Hindlimb muscle (tissue), 1 donor: Measurements from ENCODE around the gene RNF144A. TPM values are rescaled to one million over a fixed set of nuclear protein-coding genes. Genes with fewer than 3 reads are reported as not detected.

ENCODE experiments used
- DNase-seq: peaks from one replicate; pipeline ENCODE4 v3.0.0-alpha.2; 2013
- polyA plus RNA-seq: library from polyadenylated mRNA; unstranded; fragments of 120-200 nt; gene quantifications from one replicate; pipeline ENCODE4 v1.2.1, GENCODE V29; 2013; ENCODE audit not compliant: insufficient read length

The RNF144A gene
- polyA plus RNA-seq, 1 donor = 21.5 TPM

- no peak for DNase-seq
These were observed 131.6 kb downstream of the RNF144A start for GRCh38 chr2:7048762-7049294.

GRCh38 chr2:7052404-7052803 is 135.2 kb downstream of the RNF144A start:
- no peak for DNase-seq

- no peak for DNase-seq
These were observed 136.5 kb downstream of the RNF144A start for GRCh38 chr2:7053650-7054265.

DNA sequence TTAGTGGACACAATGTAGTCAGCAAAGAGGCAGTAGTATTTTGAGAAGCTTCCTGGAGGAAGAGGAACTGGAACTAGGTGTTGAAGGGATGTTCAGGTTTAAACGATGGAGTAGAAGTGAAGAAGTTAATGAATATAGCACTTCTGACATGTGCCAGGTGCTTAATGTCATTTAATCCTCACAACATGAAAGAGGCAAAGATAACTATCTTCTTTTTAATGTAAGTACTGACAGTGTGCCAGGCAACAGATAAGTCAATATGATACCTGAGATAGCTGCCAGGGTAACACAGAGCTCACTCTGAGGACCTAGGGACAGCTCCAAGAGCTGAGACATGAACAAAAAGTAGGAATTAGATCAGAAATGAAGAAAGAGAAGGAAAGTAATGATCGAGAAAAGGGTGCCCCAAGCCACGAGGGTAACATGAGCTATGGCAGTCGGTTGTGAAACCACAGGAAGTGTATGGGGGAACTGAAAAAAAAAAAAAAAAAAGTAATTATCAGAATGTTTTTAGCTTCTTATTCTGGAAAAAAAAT is 140.7 kb downstream of the RNF144A start:
- DNase-seq = no peak

GRCh38 chr2:7060156-7060555 is 142.9 kb downstream of the RNF144A start:
- no peak for DNase-seq

GRCh38 chr2:7060631-7061449 is 143.6 kb downstream of the RNF144A start:
- DNase-seq = no peak

DNA sequence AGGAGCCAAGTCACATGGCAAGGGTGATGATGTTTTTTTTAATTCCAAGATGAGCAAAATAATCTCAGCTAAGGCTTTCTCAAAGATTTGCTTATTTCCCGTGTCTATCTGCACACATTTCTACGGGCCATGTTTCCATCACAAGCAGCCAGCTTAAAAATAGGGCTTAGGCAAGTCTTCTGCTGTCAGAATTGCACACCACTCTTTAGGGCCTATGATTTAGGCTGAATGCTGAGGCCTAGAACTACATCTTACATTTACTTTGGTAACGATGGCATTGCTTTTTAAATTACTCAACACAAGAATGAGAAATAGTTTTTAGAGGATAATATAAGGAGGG is 144.2 kb downstream of the RNF144A start:
- no peak for DNase-seq

DNA sequence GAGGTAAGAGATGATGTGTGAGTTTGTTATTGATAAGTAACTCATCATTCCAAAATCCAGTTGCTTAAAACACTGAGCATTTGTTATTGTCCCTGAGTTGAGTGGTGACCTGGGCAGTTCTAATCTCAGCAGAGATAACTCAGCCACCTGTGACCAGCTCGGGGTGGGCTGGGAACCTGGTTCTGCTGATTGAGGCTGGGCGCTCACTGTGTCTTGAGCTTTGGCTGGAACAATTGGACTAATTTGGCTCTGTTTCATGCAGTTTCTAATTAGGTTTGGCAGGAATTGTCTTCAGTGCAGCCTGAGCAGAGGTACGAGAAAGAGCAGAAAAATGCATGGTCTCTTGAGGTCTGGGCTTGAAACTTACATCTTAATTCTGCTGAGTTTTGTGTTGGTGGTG is 144.7 kb downstream of the RNF144A start:
- no peak for DNase-seq

DNA sequence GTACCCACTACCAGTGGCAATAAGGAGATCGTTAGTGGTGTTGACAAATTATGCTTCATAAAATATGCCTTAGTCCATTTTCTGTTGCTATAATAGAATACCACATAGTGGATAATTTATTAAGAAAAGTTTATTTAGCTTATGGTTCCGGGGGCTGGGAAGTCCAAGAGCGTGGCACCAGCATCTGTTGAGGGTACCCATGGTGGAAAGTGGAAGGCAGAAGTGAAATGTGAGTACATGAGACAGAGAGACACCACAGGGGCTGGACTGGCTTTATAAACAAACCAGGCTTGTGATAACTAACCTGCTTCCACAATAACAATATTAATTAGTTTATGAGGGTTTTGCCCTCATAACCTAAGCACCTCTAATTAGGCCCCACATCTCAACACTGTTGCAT is 146.6 kb downstream of the RNF144A start:
- DNase-seq = no peak

DNA sequence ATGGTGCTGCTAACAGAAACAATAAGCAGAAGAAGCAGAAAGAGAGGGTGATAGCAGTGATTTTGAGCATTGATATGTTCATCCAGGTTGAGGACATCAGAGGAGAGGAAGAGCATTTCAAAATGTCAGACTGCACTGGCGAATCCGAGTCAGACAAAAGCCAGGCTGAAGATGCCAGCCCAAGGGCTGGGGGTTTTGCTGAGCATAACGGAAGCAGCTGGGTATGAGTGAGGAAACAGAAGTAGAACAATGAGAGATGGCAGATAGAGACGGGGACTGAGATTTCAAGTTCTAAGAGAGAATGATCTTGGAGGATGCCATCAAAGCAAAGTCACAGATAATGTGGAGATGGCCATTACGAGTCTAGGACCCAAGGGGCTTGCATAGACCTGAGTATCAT is 151.2 kb downstream of the RNF144A start:
- DNase-seq = no peak

GRCh38 chr2:7070483-7070882 is 153.3 kb downstream of the RNF144A start:
- DNase-seq = no peak

- no peak for DNase-seq
These were observed 153.9 kb downstream of the RNF144A start for GRCh38 chr2:7071154-7071553.

DNA sequence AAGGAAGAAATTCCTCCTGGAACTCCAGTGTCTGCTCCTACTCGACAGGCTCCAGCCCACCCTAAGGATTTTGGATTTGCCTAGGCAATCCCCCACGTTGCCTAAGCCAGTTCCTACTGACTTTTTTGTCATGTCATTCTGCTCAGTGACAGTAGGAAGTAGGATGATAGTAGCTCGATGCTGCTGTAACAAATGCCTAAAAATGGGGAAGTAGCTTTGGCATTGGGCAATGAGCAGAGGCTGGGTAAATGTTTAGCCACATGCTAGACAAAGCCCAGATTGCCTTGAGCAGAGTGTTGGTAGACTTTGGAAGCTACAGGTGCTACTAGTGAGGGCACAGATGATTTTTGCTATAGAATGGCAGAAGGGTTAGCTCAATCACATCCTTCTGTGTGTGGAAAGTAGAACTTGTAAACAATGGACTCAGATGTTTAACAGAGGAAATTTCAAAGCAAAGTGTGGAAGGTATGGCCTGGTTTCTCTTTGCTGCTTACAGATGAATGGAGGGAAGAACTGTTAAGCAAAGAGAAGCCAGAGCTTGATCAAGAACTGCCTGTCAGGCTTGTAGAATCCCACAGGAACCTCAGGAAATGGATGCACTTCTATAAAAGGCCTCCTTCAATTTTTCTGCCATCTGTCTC is 154.8 kb downstream of the RNF144A start:
- no peak for DNase-seq

- DNase-seq = no peak
These were observed 156.7 kb downstream of the RNF144A start for GRCh38 chr2:7073901-7074300.

- DNase-seq = no peak
These were observed 158.6 kb downstream of the RNF144A start for GRCh38 chr2:7075834-7076233.

DNA sequence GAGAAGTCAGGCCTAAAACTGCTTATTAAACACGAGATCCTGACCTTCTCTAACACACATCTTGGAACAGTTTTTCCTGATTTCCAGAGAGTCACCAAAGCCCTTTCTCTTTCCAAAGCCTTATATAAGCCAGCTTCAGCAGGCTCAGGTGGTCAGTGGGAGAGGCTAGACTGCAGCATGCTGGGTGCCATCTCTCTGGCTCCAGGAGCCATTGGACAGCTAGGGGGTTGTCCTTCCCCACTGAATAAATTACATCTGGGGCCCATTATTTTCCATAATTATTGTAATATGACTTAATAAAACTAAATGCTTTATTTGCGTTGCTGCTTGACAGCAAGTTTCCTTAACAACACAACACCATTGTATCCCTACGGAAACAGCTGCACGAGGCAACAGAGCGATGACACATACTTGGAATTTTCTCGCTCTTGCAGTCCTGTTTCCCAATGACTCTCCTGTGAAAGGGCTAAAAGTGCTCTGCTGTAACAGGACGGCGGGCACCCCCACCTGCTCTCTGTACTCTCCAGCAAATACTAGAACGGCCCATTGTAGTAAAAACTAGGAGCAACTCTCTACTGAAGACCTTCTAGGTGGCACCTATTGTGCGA is 160.6 kb downstream of the RNF144A start:
- peak; percentile 49 for DNase-seq

GRCh38 chr2:7083580-7084509 is 166.6 kb downstream of the RNF144A start:
- DNase-seq = no peak

GRCh38 chr2:7084601-7085000 is 167.4 kb downstream of the RNF144A start:
- no peak for DNase-seq

DNA sequence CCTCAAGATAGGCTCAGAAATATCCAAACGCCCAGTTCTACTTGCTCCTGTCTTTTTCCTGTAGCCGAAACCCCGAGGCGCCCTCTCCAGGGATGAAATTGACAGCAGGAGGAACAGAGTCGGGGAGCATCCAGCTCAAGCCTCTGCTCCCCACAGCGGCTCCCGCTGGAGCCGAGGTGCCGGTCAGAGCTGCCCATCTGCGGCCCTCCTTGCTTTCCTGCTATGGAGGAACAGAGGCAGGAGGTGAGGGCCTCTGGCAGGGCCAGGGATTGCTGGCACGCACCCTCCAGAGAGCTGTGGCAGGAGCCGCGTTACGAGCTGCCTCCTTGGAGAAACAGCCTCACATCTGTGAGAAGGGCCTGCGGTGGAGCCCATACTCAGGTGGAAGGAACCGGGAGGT is 172.1 kb downstream of the RNF144A start:
- no peak for DNase-seq

DNA sequence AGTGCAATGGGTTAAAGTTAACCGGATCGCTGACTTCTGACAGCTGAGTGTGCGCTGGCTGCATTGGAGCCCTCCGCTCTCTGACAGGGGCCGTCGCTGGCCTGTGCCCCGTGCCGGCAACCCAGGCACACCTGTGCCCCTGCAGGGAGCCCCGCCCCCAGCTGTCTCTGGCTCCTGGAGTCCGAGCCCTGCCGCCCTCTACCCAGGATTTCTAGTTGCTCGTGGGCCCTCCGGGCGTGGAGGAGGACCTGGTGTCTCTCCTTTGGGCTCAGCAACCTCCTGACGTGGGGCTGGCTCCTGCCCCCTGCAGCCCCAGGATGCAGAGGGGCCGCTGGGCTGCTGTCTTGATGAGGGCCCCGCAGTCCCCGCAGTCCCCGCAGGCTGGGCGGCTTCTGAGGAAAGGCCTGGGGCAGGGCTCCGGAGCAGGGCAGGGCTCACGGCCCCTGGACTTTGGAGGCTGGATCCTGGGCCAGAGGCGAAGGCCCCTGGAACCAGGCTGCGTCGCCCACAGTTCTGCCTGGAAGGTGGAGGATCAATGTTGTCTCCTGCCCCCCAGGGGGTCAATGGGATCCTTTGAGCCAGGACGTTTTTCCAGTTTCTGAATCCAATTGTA is 172.8 kb downstream of the RNF144A start:
- DNase-seq = no peak

GRCh38 chr2:7093376-7093775 is 176.2 kb downstream of the RNF144A start:
- no peak for DNase-seq
